ENCODE data around the gene CERS6.
"Not testable (repeated sequence)": the region's sequence is repeated elsewhere in the genome, so short reads cannot be mapped to it uniquely, and the experiment has no call there.

Gene CERS6

GRCh38 chr2:168791140-168791539 is 335.1 kb downstream of the CERS6 start:
- DNase-seq (ENCODE audit: low spot score); FAIRE-seq: not testable (repeated sequence)

- no peak for FAIRE-seq
- DNase-seq (ENCODE audit: low spot score), result no peak
Observed at GRCh38 chr2:168793596-168793995, 337.5 kb downstream of the CERS6 start.

DNA sequence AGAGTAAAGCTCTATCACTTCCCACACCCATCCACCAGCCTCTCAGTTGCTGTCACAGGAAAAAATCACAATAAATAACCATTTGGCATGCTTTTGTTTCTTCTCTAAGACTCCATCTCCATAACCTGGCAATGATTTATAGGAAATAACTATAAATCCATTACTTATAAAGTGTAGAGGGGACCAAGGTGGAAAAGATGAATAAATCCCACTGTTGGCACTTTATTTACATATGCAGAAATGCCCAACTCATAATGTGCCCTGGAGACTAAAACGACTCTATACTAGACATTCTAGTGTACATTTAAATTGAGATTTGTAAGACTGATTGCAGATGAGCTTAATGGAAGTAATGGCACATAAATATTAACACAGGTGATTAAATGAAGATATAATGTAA is 338.9 kb downstream of the CERS6 start:
- no peak for FAIRE-seq
- no peak for DNase-seq (ENCODE audit: low spot score)

GRCh38 chr2:168796090-168796577 is 340.1 kb downstream of the CERS6 start:
- no peak for FAIRE-seq
- DNase-seq (ENCODE audit: low spot score), result no peak

DNA sequence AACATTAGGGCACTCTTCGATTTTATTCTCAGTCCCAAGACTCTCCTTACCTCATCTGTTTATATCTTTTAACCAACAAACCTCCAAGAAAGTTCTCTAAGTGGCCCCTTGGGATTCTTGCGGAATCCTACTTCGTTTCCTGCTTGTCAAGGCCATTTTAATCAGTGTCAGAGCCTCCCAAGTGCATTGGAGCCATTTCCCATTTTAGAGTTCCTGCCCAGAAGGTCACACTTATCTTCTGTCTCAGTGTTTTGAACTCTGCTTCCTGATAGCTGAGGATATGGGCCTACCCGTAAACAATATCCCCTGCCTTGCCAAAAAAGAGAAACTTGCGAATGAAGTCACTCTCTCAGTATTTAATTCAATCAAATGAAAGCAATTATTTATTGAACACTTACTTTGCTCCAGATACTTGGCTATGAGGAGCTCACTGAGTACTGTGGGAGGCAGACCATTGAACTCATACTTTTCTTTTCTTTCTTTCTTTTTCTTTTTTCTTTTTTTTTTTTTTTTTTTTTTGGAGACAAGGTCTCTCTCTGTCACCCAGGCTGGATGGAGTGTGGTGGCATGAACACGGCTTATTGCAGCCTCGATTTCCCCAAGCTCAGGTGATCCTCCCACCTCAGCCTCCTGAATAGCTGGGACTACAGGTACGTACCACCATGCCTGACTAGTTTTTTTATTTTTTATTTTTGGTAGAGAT is 340.7 kb downstream of the CERS6 start:
- DNase-seq (ENCODE audit: low spot score) (no peak), FAIRE-seq (no peak)

- FAIRE-seq (no peak), DNase-seq (ENCODE audit: low spot score) (no peak)
Observed at GRCh38 chr2:168797286-168797655, 341.2 kb downstream of the CERS6 start.

- no peak for FAIRE-seq
- no peak for DNase-seq (ENCODE audit: low spot score)
Observed at GRCh38 chr2:168798076-168798887, 342.2 kb downstream of the CERS6 start.

DNA sequence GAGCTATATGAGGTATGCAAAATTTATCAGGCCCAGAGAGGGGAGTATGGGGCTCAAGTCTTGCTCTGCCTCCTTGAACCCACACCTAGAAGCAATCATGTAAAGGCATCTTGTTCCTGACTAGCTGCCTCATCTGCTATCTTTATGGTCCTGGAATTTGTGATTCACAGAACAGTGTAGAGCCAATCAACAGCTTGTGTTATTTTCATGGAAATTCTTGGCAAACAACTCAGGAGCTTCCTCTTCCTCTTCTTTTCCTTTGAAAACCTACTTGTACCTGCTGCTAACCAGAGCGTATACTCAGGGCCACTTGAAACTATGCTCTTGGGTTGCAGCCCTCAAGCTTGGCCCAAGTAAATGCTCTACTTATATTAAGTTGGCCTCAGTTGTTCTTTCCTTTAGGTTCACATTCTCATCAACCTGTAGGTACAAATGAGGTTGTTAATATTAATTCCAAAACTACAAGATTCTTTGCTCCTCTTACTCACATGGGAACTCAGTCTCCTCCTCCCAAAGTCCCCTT is 342.9 kb downstream of the CERS6 start:
- DNase-seq (ENCODE audit: low spot score) (no peak), FAIRE-seq (no peak)

DNA sequence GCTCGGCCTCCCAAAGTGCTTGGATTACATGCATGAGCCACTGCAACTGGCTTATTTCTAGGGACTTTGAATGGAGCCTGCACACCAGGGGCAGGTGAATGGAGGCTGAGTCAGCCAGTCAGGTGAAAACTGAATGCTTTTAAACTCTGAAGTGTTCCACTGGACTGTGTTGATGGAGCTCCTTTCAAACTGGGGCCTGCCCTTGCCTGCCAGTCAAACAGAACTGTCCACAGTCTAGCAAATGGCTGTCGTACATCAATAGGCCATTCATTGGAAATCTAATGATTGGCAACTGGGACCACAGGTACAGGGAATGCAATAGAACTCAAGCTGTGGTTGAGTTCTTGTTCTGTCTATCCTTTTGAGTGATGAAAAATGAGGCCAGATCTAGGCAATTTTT is 345.4 kb downstream of the CERS6 start:
- no peak for DNase-seq (ENCODE audit: low spot score)
- FAIRE-seq, result no peak

GRCh38 chr2:168801961-168802858 is 346.1 kb downstream of the CERS6 start, which contains the start of gene NOSTRIN:
Gene NOSTRIN, plus strand, starts transcription at chr2:168802637. Its CDS starts 10 bp downstream, at chr2:168802647.
- DNase-seq (ENCODE audit: low spot score), result no peak
- FAIRE-seq, result no peak

- FAIRE-seq (no peak), DNase-seq (ENCODE audit: low spot score) (no peak)
Observed at GRCh38 chr2:168802859-168803725, 347.0 kb downstream of the CERS6 start.

- FAIRE-seq (no peak), DNase-seq (ENCODE audit: low spot score) (no peak)
Observed at GRCh38 chr2:168804214-168804613, 348.1 kb downstream of the CERS6 start.

- FAIRE-seq, result no peak
Observed at GRCh38 chr2:168805615-168806014, 349.5 kb downstream of the CERS6 start.

GRCh38 chr2:168809537-168809936 is 353.5 kb downstream of the CERS6 start:
- FAIRE-seq (no peak), DNase-seq (ENCODE audit: low spot score) (no peak)

More at GRCh38 chr2:168805615-168806014, 349.5 kb downstream of the CERS6 start:
- DNase-seq (ENCODE audit: low spot score), result no peak

DNA sequence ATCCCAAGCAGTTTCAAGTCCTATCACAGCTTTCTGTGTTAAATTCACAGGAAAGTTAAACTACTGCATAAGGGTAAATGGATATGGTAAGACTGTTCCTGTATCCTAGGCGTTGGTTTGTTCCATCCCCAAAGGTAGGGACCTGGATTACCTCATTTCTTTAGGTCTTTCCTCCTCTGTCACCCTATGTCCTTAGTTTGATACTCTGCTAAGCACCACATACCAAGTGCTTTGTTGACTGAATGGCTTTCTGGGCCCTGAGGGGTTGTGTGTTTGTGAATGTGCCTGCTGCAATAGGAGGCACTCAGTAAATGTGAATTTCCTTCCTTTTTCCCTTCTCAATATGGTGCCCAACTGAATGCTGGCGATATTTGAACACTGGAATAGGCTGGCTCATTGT is 354.2 kb downstream of the CERS6 start:
- FAIRE-seq (peak; percentile 20), DNase-seq (ENCODE audit: low spot score) (no peak)

DNA sequence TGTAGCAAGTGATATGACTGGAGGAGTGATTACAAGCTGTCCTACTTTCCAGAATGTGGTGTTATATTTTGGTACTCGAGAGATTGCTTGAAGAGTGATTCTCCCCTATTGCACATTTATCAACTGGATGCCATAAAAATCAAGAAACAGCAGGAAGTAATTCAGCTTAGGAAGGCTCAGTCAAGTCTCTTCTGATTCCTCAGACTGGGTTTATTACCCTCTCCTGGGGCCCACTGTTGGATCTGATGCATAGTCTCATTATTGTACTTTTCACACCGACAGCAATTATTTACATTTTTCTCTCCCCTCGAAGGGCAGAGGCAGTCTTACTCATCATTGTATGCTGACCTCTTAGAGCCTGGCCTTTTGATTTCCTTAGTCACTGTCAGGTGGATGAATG is 355.6 kb downstream of the CERS6 start:
- DNase-seq (ENCODE audit: low spot score) (no peak), FAIRE-seq (no peak)

GRCh38 chr2:168814046-168814445 is 358.0 kb downstream of the CERS6 start:
- DNase-seq (ENCODE audit: low spot score) (no peak), FAIRE-seq (peak; percentile 17)

DNA sequence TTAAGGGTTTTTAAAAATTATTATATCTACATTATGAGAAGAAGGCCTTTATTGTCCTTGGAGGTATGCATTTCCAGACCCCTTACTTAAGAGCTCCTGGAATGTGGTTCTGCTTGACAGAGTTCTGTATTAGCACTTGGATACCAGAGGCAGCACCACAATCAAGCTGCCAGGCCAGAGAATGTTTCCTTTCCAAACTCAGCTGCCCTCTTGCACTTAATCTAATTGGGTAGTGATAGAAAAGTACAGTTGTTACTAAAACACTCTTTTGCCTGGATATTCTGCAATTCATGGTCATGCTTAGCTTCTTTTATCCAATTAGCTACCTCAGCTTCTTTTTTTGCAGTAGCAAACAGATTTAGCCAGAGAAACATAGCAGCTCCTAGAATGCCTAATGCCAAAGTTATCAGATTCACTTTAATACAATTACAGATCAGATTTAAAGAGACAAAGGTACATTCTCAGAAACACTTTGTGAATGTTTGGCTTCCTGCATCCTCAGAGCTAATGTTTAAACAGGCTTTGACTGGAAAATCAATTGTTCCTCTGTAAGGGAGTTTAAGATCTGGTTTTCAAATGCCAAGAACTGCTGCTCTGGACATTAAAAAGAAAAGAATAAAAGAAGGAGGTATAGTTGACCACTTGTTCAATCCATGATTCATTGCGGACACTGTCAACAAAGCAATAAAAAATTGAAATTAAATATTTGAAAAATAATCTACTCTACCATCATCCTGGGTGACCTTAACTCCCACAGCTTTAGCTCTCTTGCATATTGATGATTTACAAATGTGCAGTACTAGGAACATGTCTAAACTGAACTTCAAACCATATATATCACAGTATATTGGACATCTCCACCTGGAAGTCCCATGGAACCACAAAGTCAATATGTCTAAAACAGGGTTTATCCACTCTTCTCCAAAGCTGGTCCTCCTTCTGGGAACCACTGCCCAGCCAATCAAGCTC is 359.2 kb downstream of the CERS6 start:
- FAIRE-seq, result no peak

DNA sequence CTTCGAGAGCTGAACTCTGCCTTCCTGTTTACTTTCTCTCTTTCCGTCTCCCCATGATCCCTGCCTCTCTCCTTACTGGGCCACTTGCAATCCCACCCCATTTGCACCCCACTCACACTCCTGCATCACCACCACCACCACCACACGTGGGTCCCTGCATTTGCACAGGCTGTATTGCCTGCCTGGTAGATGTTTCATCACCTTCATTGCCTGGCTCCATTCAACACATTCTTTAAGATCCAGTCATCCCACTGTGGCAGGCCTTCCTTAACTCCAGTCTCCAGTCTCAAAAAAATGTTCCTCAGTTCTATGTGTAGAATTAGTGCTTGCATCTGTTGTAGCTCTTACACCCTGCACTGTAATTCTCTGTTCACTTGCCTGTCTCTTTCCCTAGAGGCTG is 360.3 kb downstream of the CERS6 start:
- FAIRE-seq (peak; percentile 73), DNase-seq (ENCODE audit: low spot score) (peak; percentile 62)

More for the DNA sequence above, 359.2 kb downstream of the CERS6 start:
- DNase-seq (ENCODE audit: low spot score), result no peak
